ENCODE measurements around the gene C1QTNF7.

Gene C1QTNF7

GRCh38 chr4:15414551-15415091, 13.2 kb upstream of the C1QTNF7 start:
- DNase-seq, result no peak

GRCh38 chr4:15416357-15417232, 11.2 kb upstream of the C1QTNF7 start:
- DNase-seq, result no peak

GRCh38 chr4:15417233-15417660, 10.6 kb upstream of the C1QTNF7 start:
- DNase-seq, result no peak

- DNase-seq, result no peak
Observed at GRCh38 chr4:15418956-15419355, 8.9 kb upstream of the C1QTNF7 start.

GRCh38 chr4:15420642-15421041, 7.2 kb upstream of the C1QTNF7 start:
- DNase-seq, result no peak

- DNase-seq, result peak; percentile 58
Observed at GRCh38 chr4:15423285-15423711, 4.5 kb upstream of the C1QTNF7 start.

GRCh38 chr4:15425520-15425919, 2.3 kb upstream of the C1QTNF7 start:
- DNase-seq, result peak; percentile 52

GRCh38 chr4:15427161-15427560, 672 bp upstream of the C1QTNF7 start:
- no peak for DNase-seq

- DNase-seq, result no peak
Observed at GRCh38 chr4:15428611-15429010, 778 bp downstream of the C1QTNF7 start.

GRCh38 chr4:15434091-15434490, 6.3 kb downstream of the C1QTNF7 start:
- DNase-seq, result no peak

- no peak for DNase-seq
Observed at GRCh38 chr4:15434676-15435075, 6.8 kb downstream of the C1QTNF7 start.

GRCh38 chr4:15436513-15436912, 8.7 kb downstream of the C1QTNF7 start:
- DNase-seq, result no peak

GRCh38 chr4:15438939-15439524, 11.2 kb downstream of the C1QTNF7 start:
- no peak for DNase-seq

GRCh38 chr4:15443371-15444160, 15.7 kb downstream of the C1QTNF7 start:
- no peak for DNase-seq

GRCh38 chr4:15444276-15444675, 16.4 kb downstream of the C1QTNF7 start:
- no peak for DNase-seq

GRCh38 chr4:15444879-15445547, 17.2 kb downstream of the C1QTNF7 start:
- no peak for DNase-seq

GRCh38 chr4:15451181-15451865, 23.5 kb downstream of the C1QTNF7 start:
- DNase-seq, result no peak

- no peak for DNase-seq
Observed at GRCh38 chr4:15451866-15452765, 24.3 kb downstream of the C1QTNF7 start.

- no peak for DNase-seq
Observed at GRCh38 chr4:15455290-15455689, 27.5 kb downstream of the C1QTNF7 start.

- peak; percentile 36 for DNase-seq
Observed at GRCh38 chr4:15457406-15458201, 29.8 kb downstream of the C1QTNF7 start.

Measured in activated CD4-positive, alpha-beta T cell treated with anti-CD3 and anti-CD28 coated beads, Interleukin-10, Interleukin-2, amounts not matched to agents 100 ng/mL and 50 ng/mL, durations not matched to agents 16 hours and 8 hours (primary cell).